ENCODE results near the gene PRR20D.
A peak's percentile ranks its signal among the peaks of the same experiment; 100 is the strongest.
"Not testable (repeated sequence)": the region's sequence is repeated elsewhere in the genome, so short reads cannot be mapped to it uniquely, and the experiment has no call there.

PRR20D gene

GRCh38 chr13:57160332-57160731, at the start of gene PRR20D:
Gene PRR20D, plus strand, starts transcription at chr13:57160632. Its CDS starts 387 bp downstream, at chr13:57161019.
- not testable (repeated sequence) for FAIRE-seq

- FAIRE-seq = no peak
Measured at GRCh38 chr13:57114945-57115344, 45.5 kb upstream of the PRR20D start.

DNA sequence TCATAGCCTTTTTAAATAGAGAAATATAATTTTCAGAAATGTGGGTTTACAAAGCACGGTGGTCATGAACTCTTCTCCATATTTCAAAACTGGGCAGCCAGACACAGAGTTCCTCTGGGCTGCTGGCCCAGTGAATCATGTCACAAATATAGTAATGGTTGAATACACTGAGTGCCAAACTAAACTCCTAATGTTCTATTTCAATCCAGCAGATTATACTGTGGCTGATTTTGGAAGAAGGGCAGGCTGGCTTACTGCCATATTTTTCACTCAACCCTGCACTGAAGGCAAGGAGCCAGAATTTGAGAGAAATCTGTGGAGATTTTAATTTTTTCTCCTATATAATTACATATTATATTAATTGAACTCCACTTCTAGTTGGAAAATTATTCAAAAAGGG, 36.8 kb upstream of the PRR20D start:
- no peak for FAIRE-seq

GRCh38 chr13:57128909-57129308, 31.5 kb upstream of the PRR20D start:
- FAIRE-seq = no peak

DNA sequence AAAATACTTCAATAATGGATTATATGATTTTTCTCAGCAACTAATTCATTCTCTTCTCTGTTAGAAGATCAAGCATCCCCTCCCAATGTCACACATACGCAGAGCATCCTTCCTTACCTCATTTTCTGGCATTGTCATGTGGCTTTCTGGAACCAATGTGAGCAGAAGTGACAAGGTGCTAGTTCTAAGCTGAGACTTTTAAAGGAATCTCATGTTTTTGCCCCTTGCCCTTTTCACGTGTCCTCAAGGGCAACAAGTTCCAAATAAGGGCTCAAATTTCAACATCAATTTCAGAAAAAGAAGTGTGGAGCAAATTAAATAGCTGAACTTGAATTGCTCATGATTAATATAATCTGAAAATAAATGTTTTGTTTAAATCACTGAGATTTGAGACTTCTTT, 24.3 kb upstream of the PRR20D start:
- FAIRE-seq = no peak

DNA sequence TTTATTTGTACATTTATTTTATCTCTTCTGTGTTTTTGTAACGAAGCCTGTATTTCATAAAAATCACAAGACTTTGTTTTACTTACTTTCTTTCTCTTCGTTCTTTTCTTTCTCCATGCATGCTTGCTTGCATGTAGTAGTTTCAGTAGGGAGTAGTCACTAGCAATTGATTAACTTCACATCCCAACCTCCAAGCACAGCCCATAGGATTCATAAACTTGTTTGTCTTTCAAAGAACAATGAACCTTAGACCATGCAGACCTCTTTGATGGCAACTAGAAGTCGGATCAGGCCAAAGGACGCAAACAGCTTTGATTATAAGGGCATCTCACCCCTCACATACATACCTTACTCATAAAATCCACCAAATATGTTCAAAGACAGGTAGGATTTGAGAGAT, 22.8 kb upstream of the PRR20D start:
- no peak for FAIRE-seq

- FAIRE-seq = peak; percentile 53
Measured at GRCh38 chr13:57138988-57139387, 21.4 kb upstream of the PRR20D start.

- not testable (repeated sequence) for FAIRE-seq
Measured at GRCh38 chr13:57139781-57140180, 20.7 kb upstream of the PRR20D start.

- FAIRE-seq = not testable (repeated sequence)
Measured at GRCh38 chr13:57140235-57140968, 20.0 kb upstream of the PRR20D start, which contains the start of gene PRR20A. Gene PRR20A, plus strand, starts transcription at chr13:57140918. Its CDS starts 387 bp downstream, at chr13:57141305.

GRCh38 chr13:57147188-57147587, 13.2 kb upstream of the PRR20D start, which contains the start of gene PRR20B:
Gene PRR20B, plus strand, starts transcription at chr13:57147488. Its CDS starts 387 bp downstream, at chr13:57147875.
- not testable (repeated sequence) for FAIRE-seq

DNA sequence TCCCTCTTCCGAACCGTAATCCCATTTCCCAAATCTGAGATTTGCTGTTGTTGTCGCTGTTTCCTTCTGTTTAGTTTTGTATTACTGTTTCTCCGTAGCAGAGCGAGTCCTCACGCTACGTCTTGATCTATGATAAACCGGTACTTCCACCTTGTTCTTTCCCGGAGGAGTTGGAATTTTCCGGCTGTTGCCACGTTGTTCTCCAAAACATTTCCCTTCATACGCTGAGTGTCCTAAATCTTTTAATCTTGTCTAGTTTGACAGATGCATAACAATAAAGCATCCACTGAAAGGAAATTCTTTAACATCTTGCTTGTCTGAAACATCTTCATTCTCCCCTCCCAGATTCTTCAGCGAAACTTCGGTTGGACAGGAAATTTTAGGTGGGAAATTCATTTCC, 12.3 kb upstream of the PRR20D start:
- not testable (repeated sequence) for FAIRE-seq

- FAIRE-seq = not testable (repeated sequence)
Measured at GRCh38 chr13:57153761-57154160, 6.7 kb upstream of the PRR20D start, which contains the start of gene PRR20C. Gene PRR20C, plus strand, starts transcription at chr13:57154061. Its CDS starts 387 bp downstream, at chr13:57154448.

DNA sequence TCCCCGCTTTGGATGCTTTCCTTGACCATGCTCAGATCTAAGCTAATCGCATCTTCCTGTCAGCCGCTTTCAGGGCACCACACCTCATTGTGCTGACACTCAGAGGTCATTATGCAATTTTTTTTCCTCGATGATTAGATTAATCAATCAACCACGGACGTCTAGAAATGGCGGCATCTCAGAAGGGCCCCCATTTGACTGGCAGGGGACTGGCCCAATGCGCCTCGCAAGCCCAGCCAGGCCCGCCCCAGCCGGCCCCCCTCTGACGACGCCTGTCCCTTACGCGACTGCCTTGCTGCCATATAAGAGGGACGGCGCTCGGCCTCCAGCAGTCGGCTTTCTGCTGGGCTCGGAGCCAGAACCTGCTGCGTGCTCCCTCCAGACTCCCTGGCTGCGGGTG, 6.5 kb downstream of the PRR20D start, which contains the start of gene PRR20E:
Gene PRR20E, plus strand, starts transcription at position 301 of the 400 bp plus-strand sequence. CDS start 387 bp downstream, outside the sequence.
- not testable (repeated sequence) for FAIRE-seq

DNA sequence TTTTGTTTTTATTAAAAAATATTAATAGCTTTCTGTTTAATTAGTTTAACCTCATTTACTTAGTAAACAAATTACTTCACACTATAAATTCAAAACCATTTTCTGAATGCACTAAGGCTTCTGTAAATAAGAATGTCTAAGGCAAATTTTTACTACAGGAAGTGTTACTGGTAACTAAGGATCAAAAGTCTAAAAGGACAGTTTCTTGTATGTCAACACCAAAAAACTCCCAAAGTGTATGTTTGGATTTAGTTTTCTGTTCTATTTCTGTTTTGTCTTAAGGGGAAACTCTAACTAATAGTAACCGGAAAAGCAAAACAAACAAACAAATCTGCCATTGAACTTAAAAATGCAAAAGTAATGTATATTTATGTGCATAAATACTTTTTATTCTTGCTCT, 31.2 kb downstream of the PRR20D start:
- FAIRE-seq = no peak

DNA sequence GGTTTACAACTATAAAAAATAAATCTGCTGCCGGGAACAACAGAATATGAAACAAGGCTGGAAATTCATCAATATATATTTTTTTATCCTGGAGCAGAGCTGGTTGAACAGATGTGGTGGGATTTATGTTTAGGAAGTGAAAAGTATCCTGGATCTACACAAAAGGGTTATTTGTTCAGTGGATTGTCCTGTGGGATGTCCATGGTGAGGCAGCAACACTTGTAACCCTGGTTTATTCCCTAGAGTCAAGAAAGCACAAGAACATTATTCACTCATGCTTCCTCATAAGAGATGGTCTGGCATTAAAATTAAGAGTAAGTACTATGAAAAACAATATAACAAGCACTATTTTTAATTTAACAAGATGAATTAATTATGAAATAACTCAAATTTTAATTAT, 52.6 kb downstream of the PRR20D start:
- no peak for FAIRE-seq

Data from islet of Langerhans (tissue), 1 donor.